GM03348 (cell line): Measurements from ENCODE around the gene POU3F3.

ENCODE experiments used
- DNase-seq: peaks from one replicate; pipeline ENCODE4 v3.0.0; 2012; ENCODE audit warnings: low spot score

POU3F3 gene

GRCh38 chr2:104853534-104854497 lies at the start of gene POU3F3:
TSS of gene POU3F3 (plus strand) at chr2:104854115. CDS start at chr2:104855511, 1,396 bp downstream.
- peak; percentile 57 for DNase-seq

GRCh38 chr2:104804148-104804890 lies 49.6 kb upstream of the POU3F3 start:
- no peak for DNase-seq

- DNase-seq: no peak
These were observed 41.6 kb upstream of the POU3F3 start for GRCh38 chr2:104812286-104812685.

GRCh38 chr2:104816143-104816542 lies 37.8 kb upstream of the POU3F3 start:
- no peak for DNase-seq

- DNase-seq: no peak
These were observed 35.7 kb upstream of the POU3F3 start for GRCh38 chr2:104818264-104818663.

GRCh38 chr2:104820126-104820525 lies 33.8 kb upstream of the POU3F3 start:
- no peak for DNase-seq

GRCh38 chr2:104825124-104825865 lies 28.6 kb upstream of the POU3F3 start:
- no peak for DNase-seq

GRCh38 chr2:104826016-104826415 lies 27.9 kb upstream of the POU3F3 start:
- DNase-seq: no peak

- DNase-seq: no peak
These were observed 22.2 kb upstream of the POU3F3 start for GRCh38 chr2:104831742-104832141.

- no peak for DNase-seq
These were observed 19.3 kb upstream of the POU3F3 start for GRCh38 chr2:104834431-104835153.

GRCh38 chr2:104836265-104836664 lies 17.6 kb upstream of the POU3F3 start:
- no peak for DNase-seq

GRCh38 chr2:104836841-104837240 lies 17.1 kb upstream of the POU3F3 start:
- no peak for DNase-seq

GRCh38 chr2:104840156-104840555 lies 13.8 kb upstream of the POU3F3 start:
- no peak for DNase-seq

- no peak for DNase-seq
These were observed 12.9 kb upstream of the POU3F3 start for GRCh38 chr2:104840893-104841585.

- DNase-seq: no peak
These were observed 12.2 kb upstream of the POU3F3 start for GRCh38 chr2:104841744-104842143.

- DNase-seq: no peak
These were observed 8.9 kb upstream of the POU3F3 start for GRCh38 chr2:104844807-104845551.

GRCh38 chr2:104845552-104845931 lies 8.4 kb upstream of the POU3F3 start:
- DNase-seq: no peak

GRCh38 chr2:104845946-104846785 lies 7.7 kb upstream of the POU3F3 start:
- DNase-seq: no peak
